OCI-M2 (cell line): Measurements from ENCODE around the gene TDRD9.

Source experiments
- DNase-seq: peaks from one replicate; lab custom pipeline; 2025; ENCODE audit not compliant: unreplicated experiment; lab: John Stamatoyannopoulos, UW

Gene TDRD9

DNA sequence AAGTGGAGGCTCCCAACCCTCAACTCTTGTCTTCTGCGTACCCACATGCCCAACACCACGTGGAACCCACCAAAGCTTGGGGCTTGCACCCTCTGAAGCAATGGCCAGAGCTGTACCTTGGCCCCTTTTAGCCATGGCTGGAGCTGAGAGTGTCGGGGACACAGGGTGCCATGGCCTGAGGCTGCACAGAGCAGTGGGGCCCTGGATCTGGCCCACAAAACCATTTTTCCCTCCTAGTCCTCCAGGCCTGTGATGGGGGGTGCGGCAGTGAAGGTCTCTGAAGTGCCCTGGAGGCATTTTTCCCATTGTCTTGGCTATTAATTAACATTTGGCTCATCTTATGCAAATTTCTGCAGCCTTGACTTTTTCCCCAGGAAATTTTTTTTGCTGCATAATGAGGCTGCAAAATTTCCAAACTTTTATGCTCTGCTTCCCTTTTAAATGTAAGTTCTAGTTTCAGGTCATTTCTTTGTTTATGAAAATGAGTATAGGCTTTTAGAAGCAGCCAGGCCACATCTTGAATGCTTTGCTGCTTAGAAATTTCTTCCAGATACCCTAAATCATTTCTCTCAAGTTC lies 138.6 kb downstream of the TDRD9 start:
- DNase-seq: no peak

DNA sequence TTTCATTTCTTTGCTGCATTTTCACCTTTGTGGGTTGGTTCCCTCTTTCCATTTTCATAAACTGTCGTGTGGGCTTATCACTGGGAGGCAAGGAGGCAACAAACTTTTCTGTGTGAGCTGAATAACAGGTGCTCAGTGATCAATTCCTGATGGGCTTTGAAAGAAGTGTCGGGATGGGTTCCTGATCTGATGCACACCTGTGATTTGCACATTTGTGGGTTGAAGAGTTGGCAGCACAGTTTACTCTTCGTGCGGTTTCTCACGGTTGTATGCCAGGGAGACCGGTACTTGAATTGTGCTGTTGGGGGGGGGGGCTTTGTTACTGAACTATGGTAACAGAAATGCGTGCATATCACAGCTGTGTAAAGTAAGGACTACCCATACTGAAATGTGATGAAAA lies 141.3 kb downstream of the TDRD9 start:
- DNase-seq: no peak

DNA sequence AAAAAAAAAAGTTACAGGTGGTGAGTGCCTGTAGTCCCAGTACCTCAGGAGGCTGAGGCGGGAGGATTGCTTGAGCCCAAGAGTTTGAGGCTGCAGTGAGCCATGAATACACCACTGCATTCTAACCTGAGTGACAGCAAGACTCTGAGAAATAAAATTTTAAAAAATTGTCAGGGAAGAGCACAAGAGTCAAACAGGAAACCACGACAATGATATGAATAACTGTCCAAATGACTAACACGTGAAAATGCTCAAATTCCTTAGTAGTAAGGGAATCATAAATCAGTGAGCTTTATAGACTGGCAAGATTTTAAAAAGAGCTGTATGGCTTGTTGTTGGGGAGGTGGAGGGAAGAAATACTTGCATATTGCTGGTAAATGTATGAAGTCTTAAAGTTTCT lies 144.3 kb downstream of the TDRD9 start:
- no peak for DNase-seq

DNA sequence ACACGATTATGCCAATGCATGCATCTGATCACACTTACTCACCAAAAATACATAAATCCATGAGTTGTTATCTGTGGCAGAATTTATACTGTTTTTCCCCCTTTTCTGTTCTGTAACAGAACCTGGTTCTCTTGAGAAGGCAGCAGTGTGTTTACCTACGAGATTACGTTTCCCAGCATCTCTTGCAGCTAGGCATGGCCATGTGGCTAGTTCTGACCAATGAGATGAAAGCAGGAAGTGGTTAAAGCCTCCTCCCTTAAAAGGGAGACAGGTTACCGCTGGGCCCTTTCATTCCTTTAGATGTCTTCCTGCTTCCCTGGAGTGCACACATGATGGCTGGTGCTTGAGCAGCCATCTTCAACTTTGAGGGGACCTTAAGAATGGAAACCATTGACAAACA lies 145.5 kb downstream of the TDRD9 start:
- no peak for DNase-seq

DNA sequence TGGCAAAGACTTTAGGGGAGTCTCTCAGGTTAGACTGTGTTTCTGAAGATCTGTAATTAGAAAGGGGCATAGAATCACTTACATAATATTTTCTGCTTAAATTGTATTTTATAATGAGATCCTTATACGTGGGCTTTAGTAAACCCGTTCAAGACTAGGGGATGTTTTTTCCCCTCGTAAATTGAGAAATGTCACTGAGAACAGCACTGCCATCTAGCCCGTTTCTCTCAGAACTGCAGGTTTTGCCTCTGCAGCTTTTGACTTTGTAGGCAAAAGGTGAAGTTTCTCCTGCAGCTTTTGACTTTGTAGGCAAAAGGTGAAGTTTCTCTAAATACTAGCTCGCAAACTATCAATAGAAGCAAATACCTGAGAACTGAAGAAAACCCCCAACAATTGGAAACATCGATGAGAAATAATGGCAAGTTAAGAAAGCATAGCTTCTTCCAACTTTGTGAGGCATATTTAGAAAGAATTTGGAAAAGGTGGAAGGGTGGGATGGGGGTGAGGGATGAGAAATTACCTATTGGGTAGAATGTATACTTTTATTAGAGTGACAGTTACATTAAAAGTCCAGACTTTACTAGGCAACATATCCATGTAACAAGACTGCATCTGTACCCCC lies 147.4 kb downstream of the TDRD9 start:
- DNase-seq: no peak

DNA sequence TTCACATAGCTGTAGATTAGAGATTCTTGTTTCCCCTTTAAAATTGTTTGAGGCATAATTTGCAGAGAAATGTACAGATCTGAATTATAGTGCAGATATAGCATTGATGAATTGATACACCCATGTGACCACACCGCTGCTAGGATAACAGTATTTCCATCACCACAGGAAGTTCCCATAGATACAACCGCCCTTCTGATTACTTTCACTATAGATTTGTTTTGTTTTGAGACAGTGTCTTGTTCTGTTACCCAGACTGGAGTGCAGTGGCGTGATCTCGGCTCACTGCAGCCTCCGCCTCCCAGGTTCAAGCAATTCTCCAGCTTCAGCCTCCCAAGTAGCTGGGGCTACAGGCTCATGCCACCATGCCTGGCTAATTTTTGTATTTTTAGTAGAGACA lies 148.5 kb downstream of the TDRD9 start:
- DNase-seq: no peak

DNA sequence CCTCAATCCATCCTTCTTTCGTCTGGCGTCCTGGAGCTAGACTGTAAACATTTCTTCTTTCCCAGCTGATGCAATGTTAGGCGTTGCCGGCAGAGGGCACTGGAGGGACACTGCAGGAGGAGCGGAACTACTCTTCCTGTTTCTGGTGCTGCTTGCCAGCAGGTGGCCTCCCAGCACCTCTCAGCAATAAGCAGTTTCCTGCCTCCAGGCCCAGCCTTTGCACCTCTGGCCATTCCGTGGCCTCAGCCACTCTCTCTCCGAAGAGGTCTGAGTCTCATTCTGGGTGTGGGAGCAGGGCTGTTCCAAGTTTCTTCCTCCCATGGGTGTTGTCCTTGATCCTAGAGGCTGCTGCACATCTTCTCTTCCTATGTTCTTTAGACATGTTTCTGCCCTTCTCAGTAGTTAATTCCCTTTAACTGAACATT lies 149.8 kb downstream of the TDRD9 start:
- peak; percentile 38 for DNase-seq

DNA sequence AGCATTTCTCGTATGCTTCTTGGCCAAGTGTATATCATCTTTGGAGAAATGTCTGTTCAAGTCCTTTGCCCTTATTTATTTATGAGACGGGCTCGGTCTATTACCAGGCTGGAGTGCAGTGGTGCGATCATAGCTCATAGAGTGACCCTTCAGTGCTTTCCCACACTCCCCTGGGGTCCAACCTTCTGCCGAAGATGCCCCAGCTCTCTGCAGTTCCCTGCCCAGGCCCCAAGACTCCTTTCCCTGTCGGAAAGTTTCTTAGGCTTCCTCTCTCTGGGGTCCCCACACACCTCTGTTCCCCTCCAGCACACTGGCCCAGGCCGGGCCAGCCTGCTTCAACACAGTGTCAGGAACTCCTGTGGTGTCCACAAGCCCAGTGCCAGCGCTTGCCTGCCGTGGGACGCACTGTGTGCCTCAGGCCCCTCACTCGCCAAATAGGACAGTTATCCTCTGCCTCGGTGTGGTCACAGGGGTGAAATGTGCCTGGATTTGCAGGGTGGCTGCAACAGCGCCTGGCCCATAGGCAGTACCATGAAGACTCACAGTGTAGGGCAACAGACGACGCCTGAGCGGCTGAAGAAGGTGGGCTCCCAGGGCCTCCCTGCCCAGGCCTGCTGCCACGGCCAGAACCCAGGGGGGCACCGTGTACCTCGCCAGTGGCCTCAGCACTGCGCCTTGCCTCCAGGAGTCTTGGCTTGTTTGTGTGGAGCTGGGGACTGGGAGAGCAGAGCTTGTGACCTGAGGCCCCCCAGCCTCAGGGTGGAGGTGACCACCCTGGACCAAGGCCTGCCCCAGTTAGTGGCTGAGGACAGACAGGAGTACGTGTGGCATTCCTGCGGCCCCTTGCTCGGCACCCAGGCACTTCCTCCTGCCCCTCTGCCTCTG lies 152.4 kb downstream of the TDRD9 start:
- no peak for DNase-seq

DNA sequence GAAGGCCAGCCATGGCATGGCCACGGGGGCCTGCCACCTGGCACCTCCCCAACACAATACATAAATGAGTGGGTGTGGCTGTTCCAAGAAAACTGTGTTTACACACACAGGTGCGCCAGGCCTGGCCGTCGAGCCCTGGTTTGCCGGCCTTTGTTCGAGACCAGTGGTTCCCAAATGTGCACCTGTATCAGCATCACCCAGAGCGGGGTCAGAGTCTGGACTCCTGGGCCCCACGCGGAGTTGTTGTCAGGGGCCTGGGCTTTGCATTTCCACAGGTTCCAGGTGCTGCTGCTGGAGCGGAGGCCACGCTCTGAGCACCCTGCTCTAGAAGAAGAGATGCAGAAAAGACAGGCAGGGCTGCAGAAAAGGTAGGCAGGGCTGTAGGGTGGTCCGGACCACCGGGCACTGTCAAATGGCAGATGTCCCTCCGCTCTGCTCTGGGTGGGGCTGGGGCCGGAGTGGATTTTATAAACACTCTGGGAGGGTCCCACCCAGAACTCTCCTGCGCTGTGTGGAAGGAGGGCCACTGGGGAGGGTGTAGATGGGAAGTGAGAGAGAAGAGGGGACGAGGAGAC lies 153.1 kb downstream of the TDRD9 start:
- no peak for DNase-seq

DNA sequence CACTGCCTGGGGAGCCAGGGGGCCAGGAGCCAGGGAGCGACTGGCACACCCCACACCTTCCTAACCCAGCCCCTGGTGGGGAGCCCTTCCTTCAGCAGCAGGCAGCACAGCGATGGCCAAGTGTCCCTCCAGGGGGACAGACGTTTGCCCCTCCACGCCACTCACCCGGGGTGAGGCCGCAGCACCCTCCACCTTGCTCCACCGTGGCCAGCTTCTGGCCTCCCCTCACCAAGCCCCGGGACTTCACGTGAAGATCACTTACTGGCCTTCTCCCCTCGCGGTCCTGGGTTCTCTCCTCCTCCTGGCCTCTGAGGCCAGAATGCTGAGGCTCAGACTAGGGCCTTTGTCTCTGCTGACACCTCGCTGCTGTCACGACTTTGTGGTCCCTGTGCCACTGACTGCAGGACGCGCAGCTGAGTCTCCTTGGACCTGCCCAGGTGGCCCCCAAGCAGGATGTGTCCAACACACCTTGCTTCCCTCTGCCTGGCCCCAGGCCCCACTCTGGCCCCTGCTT lies 153.8 kb downstream of the TDRD9 start:
- DNase-seq: no peak

DNA sequence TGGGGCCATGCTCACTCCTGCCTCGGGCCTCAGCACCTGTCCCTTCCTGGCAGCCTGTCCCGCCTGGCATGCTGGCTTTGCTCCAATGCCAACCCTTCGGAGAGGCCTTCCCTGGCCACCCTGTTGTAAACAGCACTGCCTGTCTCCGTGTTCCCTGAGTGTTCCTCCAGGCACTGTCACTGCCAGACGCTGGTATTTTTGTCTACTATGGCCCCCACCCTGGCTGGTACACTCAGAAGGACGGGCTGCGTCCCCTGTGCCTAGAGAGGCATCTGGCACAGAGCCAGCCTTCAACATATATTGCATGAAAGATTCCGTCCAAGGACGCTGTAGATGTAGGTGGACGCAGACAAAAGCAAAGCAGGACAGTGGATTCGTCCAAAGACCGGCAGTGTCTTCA lies 154.6 kb downstream of the TDRD9 start:
- no peak for DNase-seq

DNA sequence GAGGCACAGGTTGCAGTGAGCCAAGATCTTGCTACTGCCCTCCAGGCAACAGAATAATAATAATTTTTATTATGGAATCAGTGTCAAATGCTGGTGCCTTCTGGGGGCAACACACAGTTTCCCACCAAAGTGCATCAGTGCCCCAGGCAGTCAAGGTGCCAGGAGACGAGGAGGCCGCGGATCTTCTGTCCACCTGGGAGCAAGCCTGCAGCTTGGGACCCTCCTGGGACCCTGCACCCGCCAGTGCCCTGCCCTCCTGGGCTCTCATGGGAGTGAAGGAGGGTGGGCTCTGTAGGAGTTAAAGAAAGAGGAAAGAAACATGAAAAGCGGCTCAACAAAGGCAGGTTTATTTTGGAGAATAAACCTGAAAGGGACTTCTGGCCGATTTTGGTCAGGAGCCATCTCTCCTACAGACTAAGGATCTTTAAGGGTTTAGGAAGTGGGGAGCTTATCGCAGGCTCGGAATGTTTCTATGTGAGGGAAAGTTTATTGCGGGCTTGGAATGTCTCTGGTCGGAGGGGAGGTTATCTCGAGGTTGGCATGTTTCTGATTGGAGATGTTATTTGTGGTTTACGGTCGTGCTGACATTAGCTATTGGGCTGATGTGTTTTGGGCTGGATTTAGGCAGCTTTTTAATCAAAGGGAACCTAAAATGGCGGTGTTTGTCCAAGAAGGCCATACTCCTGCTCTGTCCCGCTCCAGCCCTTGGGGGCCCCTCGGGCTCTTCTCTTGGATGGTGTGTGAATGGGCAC lies 156.2 kb downstream of the TDRD9 start:
- no peak for DNase-seq

DNA sequence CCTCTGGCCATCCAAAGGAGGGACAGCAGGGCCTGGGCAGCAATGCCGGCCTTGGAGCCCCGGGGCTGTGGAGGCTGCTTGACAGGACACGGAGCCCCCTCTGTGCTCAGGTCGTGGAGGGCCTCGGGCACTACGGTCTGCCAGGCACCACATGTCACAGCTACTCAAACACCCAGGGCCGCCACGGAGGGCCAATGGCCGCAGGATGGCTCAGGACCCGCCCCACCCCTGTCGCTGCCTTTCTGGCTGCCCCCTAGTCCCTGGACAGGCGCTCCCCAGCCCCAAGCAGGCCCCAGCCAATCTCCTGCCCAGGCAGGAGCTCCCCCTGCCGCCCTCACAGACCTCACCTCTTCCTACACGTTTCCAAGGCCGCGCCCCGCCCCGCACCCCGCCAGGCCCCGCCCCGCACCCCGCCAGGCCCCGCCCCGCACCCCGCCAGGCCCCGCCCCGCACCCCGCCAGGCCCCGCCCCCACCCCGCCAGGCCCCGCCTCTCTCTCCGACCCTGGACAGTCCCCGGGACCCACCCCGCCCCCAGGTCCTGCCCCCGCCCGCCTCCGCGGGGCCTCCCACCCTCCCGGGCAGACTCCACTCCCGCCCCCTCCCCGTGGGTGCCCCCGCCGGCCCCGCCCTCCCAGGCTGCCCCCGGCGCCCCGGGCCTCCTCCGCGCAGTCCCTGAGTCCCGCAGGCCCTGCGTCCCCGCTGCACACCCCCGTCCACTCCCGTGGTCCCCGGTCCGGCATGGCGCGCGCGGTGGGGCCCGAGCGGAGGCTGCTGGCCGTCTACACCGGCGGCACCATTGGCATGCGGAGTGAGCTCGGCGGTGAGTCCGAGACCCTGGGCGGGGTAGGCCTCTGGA lies 157.0 kb downstream of the TDRD9 start, which contains the start of gene ASPG:
Gene ASPG, plus strand, starts transcription at position 669 of the 857 bp plus-strand sequence. Its CDS starts 71 bp downstream, at position 740.
- no peak for DNase-seq

DNA sequence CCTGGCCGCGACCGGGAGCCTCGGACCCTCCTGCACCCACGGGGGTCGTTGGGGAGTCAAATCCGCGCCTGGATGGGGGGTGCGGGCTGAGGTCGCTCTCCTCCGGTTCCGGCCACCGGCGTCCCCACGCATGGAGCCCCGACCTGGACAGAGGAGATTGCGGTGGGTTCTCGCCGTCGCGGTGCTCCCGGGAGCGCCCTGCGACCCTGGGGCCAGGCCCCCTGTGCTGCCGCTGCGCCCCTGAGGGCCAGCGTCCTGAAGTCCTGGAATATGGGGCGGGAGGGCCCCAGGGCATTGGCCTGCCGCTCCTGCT lies 157.6 kb downstream of the TDRD9 start:
- DNase-seq: no peak

DNA sequence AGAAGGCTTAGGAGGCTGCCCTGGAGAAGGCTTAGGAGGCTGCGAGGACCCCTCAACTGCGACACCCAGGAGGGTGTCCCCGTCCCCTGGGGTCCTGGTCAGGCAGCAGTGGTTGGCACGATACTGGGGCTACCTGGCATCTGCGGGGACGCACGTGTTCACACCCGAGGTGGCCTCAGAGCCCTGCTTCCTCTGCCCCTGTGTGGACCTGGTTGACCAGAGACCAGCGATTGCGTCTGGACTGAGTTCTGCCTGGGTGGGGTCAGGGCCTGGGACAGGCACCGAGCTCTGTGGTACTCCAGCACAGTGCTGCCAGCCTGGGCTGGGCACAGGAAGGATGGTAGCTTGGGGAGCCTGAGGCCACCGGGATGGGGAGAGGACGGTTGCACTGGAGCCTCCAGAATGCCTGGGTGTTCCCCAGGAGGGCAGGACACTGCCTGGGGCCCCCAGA lies 158.0 kb downstream of the TDRD9 start:
- DNase-seq: no peak

DNA sequence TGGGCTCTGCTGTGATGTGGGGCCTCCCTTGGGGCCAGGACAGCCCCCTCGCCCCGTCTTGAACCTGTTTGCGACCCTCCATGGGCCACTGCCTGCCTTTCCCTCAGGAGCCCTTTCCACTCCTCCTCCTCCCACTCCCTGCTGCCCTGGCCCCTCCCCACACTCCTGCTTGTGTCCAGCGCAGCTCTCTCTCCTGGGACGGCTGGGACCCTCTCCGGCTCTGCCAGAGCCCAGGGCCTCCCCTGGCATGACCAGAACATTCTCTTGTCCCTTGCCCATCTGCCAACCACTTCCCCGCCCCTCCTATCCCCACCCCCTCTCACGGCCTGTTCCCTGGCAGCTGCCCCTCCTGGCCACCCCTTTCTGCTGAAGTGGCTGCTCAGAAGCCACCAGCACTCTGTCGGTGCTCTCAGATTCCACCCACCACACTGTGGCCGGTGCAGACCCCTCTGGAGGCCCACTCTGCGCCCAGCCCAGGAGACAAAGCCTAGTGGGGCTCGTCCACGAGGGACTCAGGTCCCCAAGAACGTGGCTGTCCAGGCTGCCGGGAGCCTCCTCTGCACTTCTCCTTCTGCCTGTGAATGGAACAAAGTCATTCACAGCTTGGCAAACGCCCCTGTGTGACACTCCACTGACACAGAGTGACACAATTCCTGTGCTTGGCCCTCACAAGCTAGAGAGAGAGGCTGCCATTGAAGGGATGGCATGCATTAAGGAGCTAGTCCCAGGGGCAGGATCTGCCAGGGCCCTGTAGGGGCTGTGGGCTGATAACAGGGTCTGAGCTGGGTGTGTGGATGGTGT lies 158.6 kb downstream of the TDRD9 start:
- DNase-seq: no peak

DNA sequence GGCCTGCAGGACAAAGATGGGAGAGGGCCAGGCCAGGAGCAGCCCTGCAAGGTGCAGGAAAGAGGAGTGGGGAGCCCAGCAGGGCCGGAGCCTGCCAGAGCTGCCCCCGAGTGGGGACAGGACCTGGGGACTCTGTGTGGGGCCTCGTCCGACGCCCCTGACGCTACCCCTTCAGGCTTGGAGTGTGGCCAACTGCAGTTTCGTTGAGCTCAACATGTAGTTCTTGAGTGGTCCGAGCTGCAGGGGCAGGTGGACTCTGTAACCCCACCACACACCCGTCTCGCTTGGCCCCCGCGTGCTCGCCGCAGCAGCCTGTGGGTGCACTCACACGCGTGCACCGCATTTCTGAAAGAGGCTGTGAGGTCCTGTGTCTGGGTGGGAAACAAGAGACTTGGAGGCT lies 159.2 kb downstream of the TDRD9 start:
- DNase-seq: no peak

DNA sequence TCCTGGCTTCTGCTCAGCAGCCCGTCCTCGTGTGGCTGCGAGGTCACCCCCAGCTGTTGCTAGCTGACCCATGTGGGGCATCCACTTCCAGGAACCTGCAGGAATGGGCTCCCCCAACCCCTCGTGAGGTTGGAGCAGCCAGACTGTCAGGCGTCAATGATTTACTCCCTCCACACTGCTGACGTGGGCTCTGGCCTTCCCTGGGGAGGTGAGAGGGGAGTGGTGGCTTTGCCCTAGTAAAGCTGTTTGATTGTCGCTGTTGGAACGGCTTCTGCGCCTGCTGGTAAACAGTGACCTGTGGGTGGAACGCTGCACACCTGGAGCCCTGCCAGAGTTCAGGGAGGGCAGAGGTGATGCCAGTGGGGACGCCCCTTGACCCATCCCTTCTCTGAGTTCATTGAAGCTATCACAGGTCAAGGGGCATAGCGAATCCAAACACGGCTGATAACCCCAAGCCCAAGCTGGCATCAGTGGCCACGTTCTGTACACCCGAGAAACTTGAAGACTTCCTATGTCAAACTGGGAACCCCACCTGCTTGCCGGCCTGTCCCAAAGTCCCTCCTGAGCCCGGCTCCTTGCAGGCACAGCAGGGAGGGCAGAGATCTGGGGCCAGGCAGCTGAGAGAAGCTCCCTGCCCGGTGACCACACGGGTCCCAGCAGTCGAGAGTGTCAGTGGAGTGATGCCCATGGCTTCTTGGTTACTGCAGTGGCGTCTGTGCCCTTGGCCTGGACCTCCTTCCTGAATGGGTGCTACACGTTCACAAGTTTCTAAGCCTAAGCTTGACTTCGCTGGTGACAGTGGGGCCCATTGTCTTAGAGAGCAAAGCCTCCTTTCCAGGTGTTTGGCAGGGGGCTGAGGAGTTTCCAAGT lies 160.0 kb downstream of the TDRD9 start:
- no peak for DNase-seq
